WERI-Rb-1 (cell line): ENCODE measurements around the gene CCDC93.

Experiments used
- DNase-seq: peaks from one replicate; pipeline ENCODE4 v3.0.0-alpha.2; 2020
- H3K27ac ChIP-seq: fragments of 250-450 bp; sonication (Bioruptor Pico); 2 replicates; pipeline ENCODE4 v1.5.1; 2020; ENCODE audit warnings: mild to moderate bottlenecking, moderate library complexity
- H3K27me3 ChIP-seq: fragments of 250-450 bp; sonication (Bioruptor Pico); 2 replicates; pipeline ENCODE4 v1.5.1; 2021; ENCODE audit warnings: mild to moderate bottlenecking, low read depth, moderate library complexity; ENCODE audit not compliant: insufficient read depth, severe bottlenecking
- H3K36me3 ChIP-seq: fragments of 250-450 bp; sonication (Bioruptor Pico); 2 replicates; pipeline ENCODE4 v1.5.1; 2020; ENCODE audit warnings: mild to moderate bottlenecking, moderate library complexity
- H3K4me3 ChIP-seq: 2 replicates; pipeline ENCODE4 v1.5.1; 2011; ENCODE audit warnings: low read depth, mild to moderate bottlenecking, control low read depth, low read length
- H3K9me3 ChIP-seq: fragments of 250-450 bp; sonication (Bioruptor Pico); 2 replicates; pipeline ENCODE4 v1.5.1; 2021; ENCODE audit warnings: mild to moderate bottlenecking, moderate library complexity; ENCODE audit not compliant: severe bottlenecking
- TF ChIP-seq, protein P1 (sequence below): IDR thresholded peaks from 2 replicates; pipeline ENCODE4 v1.5.1; 2011; ENCODE audit warnings: low read depth, mild to moderate bottlenecking, control low read depth, inconsistent platforms, low read length

CCDC93 gene

DNA sequence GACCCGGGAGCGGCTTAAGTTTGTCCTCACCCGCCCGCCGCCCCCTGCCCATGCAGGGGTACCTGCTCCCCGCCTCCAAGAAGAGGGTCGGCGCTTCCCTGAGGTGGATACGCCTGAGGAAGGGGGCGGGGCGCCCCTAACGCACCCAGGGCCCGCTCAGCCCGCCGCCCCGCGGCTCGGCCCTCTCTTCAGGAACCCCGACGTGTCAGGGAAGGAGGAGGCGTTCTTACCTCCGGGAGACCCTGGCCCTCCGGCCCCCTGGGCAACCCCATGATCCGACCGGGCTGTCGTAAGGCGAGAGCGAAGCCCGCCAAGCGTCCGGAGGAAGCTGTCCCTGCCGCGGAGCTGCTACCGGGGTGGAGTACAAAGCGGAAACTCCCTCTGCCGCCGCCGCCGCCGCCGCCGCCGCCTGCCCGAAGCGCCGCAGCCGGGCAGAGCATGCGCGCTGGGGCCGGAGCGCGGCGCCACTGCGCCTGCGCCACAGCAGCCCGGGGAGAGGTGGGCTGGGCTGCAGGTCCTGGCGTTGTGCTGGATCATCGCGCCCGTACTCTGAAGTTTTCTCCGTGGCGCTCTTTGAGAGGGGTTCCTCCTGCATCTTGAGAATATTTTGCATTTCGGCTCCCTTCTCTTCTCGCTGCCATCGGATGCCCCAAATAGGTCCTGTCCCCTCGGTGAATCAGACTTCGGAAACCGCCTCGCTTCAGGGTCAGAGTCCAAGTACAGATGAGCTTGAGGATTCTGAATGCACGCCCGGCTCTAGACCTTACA lies at the start of gene CCDC93:
TSS of gene CCDC93 (minus strand) at position 347 of the 768 bp plus-strand sequence. CDS start at position 272, 75 bp downstream.
- TF ChIP-seq, protein P1, sequence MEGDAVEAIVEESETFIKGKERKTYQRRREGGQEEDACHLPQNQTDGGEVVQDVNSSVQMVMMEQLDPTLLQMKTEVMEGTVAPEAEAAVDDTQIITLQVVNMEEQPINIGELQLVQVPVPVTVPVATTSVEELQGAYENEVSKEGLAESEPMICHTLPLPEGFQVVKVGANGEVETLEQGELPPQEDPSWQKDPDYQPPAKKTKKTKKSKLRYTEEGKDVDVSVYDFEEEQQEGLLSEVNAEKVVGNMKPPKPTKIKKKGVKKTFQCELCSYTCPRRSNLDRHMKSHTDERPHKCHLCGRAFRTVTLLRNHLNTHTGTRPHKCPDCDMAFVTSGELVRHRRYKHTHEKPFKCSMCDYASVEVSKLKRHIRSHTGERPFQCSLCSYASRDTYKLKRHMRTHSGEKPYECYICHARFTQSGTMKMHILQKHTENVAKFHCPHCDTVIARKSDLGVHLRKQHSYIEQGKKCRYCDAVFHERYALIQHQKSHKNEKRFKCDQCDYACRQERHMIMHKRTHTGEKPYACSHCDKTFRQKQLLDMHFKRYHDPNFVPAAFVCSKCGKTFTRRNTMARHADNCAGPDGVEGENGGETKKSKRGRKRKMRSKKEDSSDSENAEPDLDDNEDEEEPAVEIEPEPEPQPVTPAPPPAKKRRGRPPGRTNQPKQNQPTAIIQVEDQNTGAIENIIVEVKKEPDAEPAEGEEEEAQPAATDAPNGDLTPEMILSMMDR, result no peak
- H3K4me3 ChIP-seq, result peak within 1 kb of the TSS; percentile 90
- H3K27me3 ChIP-seq, result peaks cover 28% of the 10 kb centered on the region
- peak; percentile 75 for DNase-seq
- no peaks in the 10 kb centered on the region for H3K9me3 ChIP-seq
- peaks cover 2% of the 10 kb centered on the region; the same call in 1 of the 2 replicates for H3K36me3 ChIP-seq
- peak within 1 kb of the TSS; percentile 48 for H3K27ac ChIP-seq

GRCh38 chr2:118062669-118063068 lies 48.8 kb upstream of the CCDC93 start:
- TF ChIP-seq, protein P1, result no peak
- H3K36me3 ChIP-seq, result no peaks in the 10 kb centered on the region
- no peak for DNase-seq
- H3K27me3 ChIP-seq, result peaks cover 83% of the 10 kb centered on the region
- H3K27ac ChIP-seq, result no peak overlapping the region
- H3K9me3 ChIP-seq, result no peaks in the 10 kb centered on the region
- H3K4me3 ChIP-seq, result no peak overlapping the region

- no peaks in the 10 kb centered on the region for H3K9me3 ChIP-seq
- H3K27ac ChIP-seq, result no peak overlapping the region
- no peak overlapping the region for H3K4me3 ChIP-seq
- TF ChIP-seq, protein P1, result no peak
- H3K36me3 ChIP-seq, result no peaks in the 10 kb centered on the region
- H3K27me3 ChIP-seq, result peaks cover 83% of the 10 kb centered on the region
- no peak for DNase-seq
Observed at GRCh38 chr2:118062048-118062447, 48.2 kb upstream of the CCDC93 start.

DNA sequence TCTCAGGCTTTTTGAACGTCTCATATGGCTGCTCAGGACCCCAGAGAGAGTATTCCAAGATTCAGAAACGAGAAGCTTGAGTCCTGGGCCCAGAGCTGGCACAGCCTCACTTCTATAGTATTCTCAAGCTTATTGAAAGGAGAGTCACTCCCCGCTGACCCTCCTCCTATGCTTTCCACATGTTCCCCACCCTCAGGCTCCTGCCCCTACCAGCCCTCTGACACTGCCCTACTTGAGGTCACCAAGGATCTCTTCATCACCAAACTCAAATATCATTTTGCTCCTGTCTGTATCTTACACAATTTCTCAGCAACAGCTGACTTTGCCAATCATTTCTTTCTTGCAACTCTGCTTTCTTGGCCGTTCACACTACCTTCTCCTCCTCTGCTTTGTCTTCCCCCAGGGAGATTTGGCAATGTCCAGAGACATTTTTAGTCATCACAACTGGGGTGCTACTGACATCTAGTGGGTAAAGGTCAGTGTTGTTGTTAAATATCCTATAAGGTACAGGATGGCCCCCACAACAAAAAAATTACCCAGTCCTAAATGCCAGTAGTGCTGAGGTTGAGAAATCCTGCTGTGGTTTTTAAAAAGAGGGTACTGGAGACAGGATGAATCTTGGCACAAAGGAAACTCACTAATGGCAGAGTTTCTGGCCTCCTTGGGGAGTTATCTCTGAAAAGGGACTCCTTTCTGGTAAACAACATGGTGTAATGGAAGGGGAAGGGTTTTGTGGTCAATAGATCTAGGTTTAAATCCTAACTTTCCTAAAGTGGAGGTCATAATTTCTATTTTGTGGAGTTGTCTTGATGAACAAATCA lies 47.5 kb upstream of the CCDC93 start:
- Histone ChIP-seq H3K36me3 (no peaks in the 10 kb centered on the region), H3K27ac (no peak overlapping the region), H3K4me3 (no peak overlapping the region), H3K27me3 (peaks cover 85% of the 10 kb centered on the region), H3K9me3 (no peaks in the 10 kb centered on the region)
- TF ChIP-seq, protein P1, result peak; percentile 14; the same call in 1 of the 2 replicates
- no peak for DNase-seq

DNA sequence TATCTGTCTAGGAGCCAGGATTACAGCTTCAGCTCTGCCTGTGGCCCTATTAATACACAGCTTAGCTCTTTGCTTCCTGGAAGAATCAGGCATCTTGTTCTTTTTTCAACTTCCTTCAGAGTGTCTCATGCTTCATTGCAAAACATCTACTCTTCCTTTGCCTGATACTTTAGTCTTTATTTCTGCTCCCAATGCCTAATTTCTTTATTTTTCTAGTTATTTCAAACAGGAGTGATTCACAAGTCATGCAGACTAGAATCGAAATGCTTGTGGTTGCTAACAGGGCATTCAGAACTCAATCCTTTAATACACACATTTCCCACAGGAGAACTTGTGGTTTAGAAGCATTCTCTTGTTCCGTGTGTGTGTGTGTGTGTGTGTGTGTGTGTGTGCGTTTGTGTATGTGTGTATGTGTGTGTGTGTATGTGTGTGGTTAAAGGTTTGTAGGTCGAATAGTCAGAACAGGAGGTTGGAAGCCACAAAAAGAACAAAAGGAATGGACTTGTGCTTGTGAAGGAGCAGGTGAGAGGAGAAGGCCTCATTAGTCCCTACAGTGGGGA lies 46.1 kb upstream of the CCDC93 start:
- H3K27me3 ChIP-seq, result peaks cover 82% of the 10 kb centered on the region
- H3K27ac ChIP-seq, result no peak overlapping the region
- no peaks in the 10 kb centered on the region for H3K36me3 ChIP-seq
- DNase-seq, result no peak
- H3K4me3 ChIP-seq, result no peak overlapping the region
- TF ChIP-seq, protein P1, result no peak
- no peaks in the 10 kb centered on the region for H3K9me3 ChIP-seq
